B cell (primary cell): ENCODE data around the gene WEE1. TPM values are rescaled to one million over a fixed set of nuclear protein-coding genes. Genes with fewer than 3 reads are reported as not detected.

Experiments used
- ATAC-seq: fragments of 200-7000 bp; cut with Tn5 transposase; one replicate; pipeline ENCODE4 v1.10.0; 2021; ENCODE audit warnings: low read depth, mild to moderate bottlenecking, moderate number of reproducible peaks, moderate library complexity
- CTCF ChIA-PET: fragments of 350-600 bp; sonication (Branson Sonifier 250); formaldehyde crosslinking; loops from one replicate; lab custom pipeline; 2021; ENCODE audit warnings: antibody characterized with exemption, inconsistent platforms; lab: Charles Lee
- POLR2A ChIA-PET: fragments of 350-600 bp; sonication (Branson Sonifier 250); formaldehyde crosslinking; loops from one replicate; lab custom pipeline; 2021; ENCODE audit warnings: antibody characterized with exemption; lab: Charles Lee
- DNase-seq: peaks from one replicate; pipeline ENCODE4 v3.0.0; 2013
- H2AFZ ChIP-seq: 2 replicates; pipeline ENCODE4 v1.6.1; 2012; ENCODE audit warnings: mild to moderate bottlenecking, low read depth, low read length; ENCODE audit not compliant: insufficient read depth, poor library complexity, severe bottlenecking
- H3K27ac ChIP-seq, 2 donors: 1 replicate in 1 of 2; 2 replicates in 1 of 2; pipeline ENCODE4 v1.5.1; 2012 to 2013; ENCODE audit warnings: low read length in 2 of 2, mild to moderate bottlenecking in 2 of 2, moderate library complexity in 1 of 2
- H3K27me3 ChIP-seq, 4 experiments: fragments of 200-600 bp in 1 of 4; sonication (generic) in 1 of 4; replicated peaks in 1 of 4; 1 replicate in 2 of 4; 2 replicates in 2 of 4; pipeline versions ENCODE4 v1.6.1 to v1.7.0; 2013 to 2016; ENCODE audit warnings: low read length in 3 of 4, mild to moderate bottlenecking in 2 of 4, mixed read lengths in 1 of 4, moderate library complexity in 1 of 4; ENCODE audit not compliant: insufficient read depth in 4 of 4, control insufficient read depth in 3 of 4; ENCODE audit errors: control extremely low read depth in 1 of 4
- H3K36me3 ChIP-seq, 2 experiments: replicated peaks in 1 of 2; 1 replicate in 1 of 2; 2 replicates in 1 of 2; pipeline versions ENCODE4 v1.6.1 to v1.7.1; 2013; ENCODE audit warnings: low read length in 1 of 2; ENCODE audit not compliant: insufficient read depth in 2 of 2, control insufficient read depth in 1 of 2; ENCODE audit errors: control extremely low read depth in 1 of 2, extremely low read depth in 1 of 2
- H3K4me1 ChIP-seq, 2 donors: fragments of 200-600 bp in 1 of 2; sonication (generic) in 1 of 2; 1 replicate in 1 of 2; 2 replicates in 1 of 2; pipeline versions ENCODE4 v1.5.1 to v1.6.1; 2013 to 2017; ENCODE audit warnings: low read length in 2 of 2; ENCODE audit not compliant: control insufficient read depth in 2 of 2, insufficient read depth in 2 of 2
- H3K4me2 ChIP-seq: replicated peaks from 2 replicates; pipeline ENCODE3; 2012; ENCODE audit warnings: mild to moderate bottlenecking, low read depth, low read length; ENCODE audit not compliant: poor library complexity, severe bottlenecking
- H3K4me3 ChIP-seq, 5 experiments: fragments of 200-600 bp in 1 of 5; sonication (generic) in 1 of 5; 1 replicate in 3 of 5; 2 replicates in 2 of 5; pipeline versions ENCODE4 v1.5.1 to v1.7.0; 2011 to 2016; ENCODE audit warnings: low read length in 4 of 5, mild to moderate bottlenecking in 4 of 5, low read depth in 2 of 5, control low read depth in 1 of 5, moderate library complexity in 1 of 5; ENCODE audit not compliant: insufficient read depth in 1 of 5; ENCODE audit errors: control extremely low read depth in 1 of 5, extremely low read depth in 1 of 5
- H3K79me2 ChIP-seq: fragments of 200-600 bp; sonication (generic); one replicate; pipeline ENCODE4 v1.6.0; 2016; ENCODE audit warnings: low read length; ENCODE audit not compliant: control insufficient read depth, insufficient read depth
- H3K9ac ChIP-seq: fragments of 200-600 bp; sonication (generic); 2 replicates; pipeline ENCODE4 v1.6.1; 2017; ENCODE audit warnings: mild to moderate bottlenecking, low read length, moderate library complexity
- H3K9me3 ChIP-seq, 3 donors: one replicate each; pipeline versions ENCODE4 v1.6.1 to v1.7.1; 2013; ENCODE audit warnings: low read length in 2 of 3; ENCODE audit not compliant: control insufficient read depth in 2 of 3, insufficient read depth in 1 of 3; ENCODE audit errors: control extremely low read depth in 1 of 3
- H4K20me1 ChIP-seq: 2 replicates; pipeline ENCODE4 v1.6.0; 2012; ENCODE audit warnings: mild to moderate bottlenecking, low read length; ENCODE audit not compliant: insufficient read depth, control insufficient read depth, poor library complexity, severe bottlenecking
- H3K27ac Mint-ChIP-seq: one replicate; pipeline ENCODE4 v1.8.0; 2021; ENCODE audit warnings: mixed read lengths
- H3K27me3 Mint-ChIP-seq: one replicate; pipeline ENCODE4 v1.8.0; 2021; ENCODE audit warnings: mixed read lengths
- H3K4me1 Mint-ChIP-seq: one replicate; pipeline ENCODE4 v1.8.0; 2021; ENCODE audit warnings: mixed read lengths
- H3K4me3 Mint-ChIP-seq: one replicate; pipeline ENCODE4 v1.8.0; 2021; ENCODE audit warnings: mixed read lengths
- H3K9me3 Mint-ChIP-seq: one replicate; pipeline ENCODE4 v1.8.0; 2022; ENCODE audit warnings: mixed read lengths; ENCODE audit not compliant: insufficient read depth
- CTCF ChIP-seq: fragments of 200-600 bp; IDR thresholded peaks from one replicate; pipeline ENCODE4 v1.8.0; 2022; ENCODE audit warnings: antibody characterized with exemption, mild to moderate bottlenecking
- EZH2 ChIP-seq: IDR thresholded peaks from 2 replicates; pipeline ENCODE4 v1.6.1; 2012; ENCODE audit warnings: borderline replicate concordance, low read depth, mild to moderate bottlenecking, moderate library complexity, low read length; ENCODE audit not compliant: insufficient read depth, poor library complexity, severe bottlenecking
- WGBS: methylation state at CpG from one replicate; pipeline ENCODE4 v1.1.5; 2013; ENCODE audit warnings: missing lambda C conversion rate; ENCODE audit not compliant: insufficient coverage; 5-methylcytosine and 5-hydroxymethylcytosine counted together
- intact Hi-C: fragments of 100-400 bp; cut with micrococcal nuclease; formaldehyde crosslinking; loops from one replicate; pipeline ENCODE4 v1.10.0; 2022
- polyA plus RNA-seq: library from polyadenylated mRNA; depleted of rRNA; stranded (reverse); fragments of >200 nt; gene quantifications from 2 replicates; pipeline ENCODE4 v1.2.3, GENCODE V29; 2012
- total RNA-seq, 2 donors: library from RNA; stranded (reverse); fragments of 120-200 nt in 1 of 2; gene quantifications; 1 replicate in 1 of 2; 2 replicates in 1 of 2; pipeline versions ENCODE4 v1.2.3 to v1.2.4, GENCODE V29; 2013 to 2022

The WEE1 gene
- total and polyA plus RNA-seq, 2 donors (not counting 1 experiment from before 2014, with no cell fraction given) = 14.7 to 31.3 TPM

DNA sequence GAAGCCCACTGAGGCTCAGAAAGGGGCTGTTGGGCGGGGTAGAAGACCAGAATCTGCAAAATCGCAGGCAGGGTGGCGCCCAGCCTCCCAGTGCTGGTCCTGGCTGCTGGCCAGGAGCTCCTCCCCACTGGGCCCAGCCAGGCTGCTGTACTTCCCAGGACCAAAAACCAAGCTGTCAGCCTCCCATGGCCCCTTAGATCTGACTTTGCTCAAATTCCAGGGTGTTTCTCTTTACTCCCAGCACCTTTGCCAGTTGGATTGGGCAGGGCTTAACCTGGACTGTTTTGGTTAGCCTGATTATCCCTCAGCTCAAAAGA lies 44.2 kb upstream of the WEE1 start:
- H3K27ac ChIP-seq = no peak overlapping the region
- Mint-ChIP-seq H3K9me3 (no peaks in the 10 kb centered on the region), H3K4me1 (no peaks in the 10 kb centered on the region), H3K27ac (no peak overlapping the region), H3K4me3 (no peak overlapping the region), H3K27me3 (no peaks in the 10 kb centered on the region)
- ATAC-seq (no peak), DNase-seq (no peak)
- no peaks in the 10 kb centered on the region for H3K27me3 ChIP-seq
- intact Hi-C loops = no loop called here
- H3K9ac ChIP-seq = no peak overlapping the region
- POLR2A ChIA-PET = interaction anchor here (0.7 kb wide), 1 partner anchor 32 kb away, joined by 5 read pairs; no protein-coding TSS in a partner anchor
- CTCF ChIA-PET = interaction anchor here (0.6 kb wide), 1 partner anchor 817 kb away, joined by 4 read pairs; no protein-coding TSS in a partner anchor
- 97% methylated on average over 3 of the region's 3 CpGs for WGBS
- H3K4me1 ChIP-seq = no peaks in the 10 kb centered on the region
- H2AFZ ChIP-seq = no peak overlapping the region
- TF ChIP-seq CTCF (no peak), EZH2 (no peak)
- no peak overlapping the region for H3K4me2 ChIP-seq
- no peaks in the 10 kb centered on the region for H3K9me3 ChIP-seq
- H3K79me2 ChIP-seq = no peaks in the 10 kb centered on the region
- peaks cover 6 to 18% of the 10 kb centered on the region in 2 experiments for H3K36me3 ChIP-seq
- no peak overlapping the region for H3K4me3 ChIP-seq
- no peaks in the 10 kb centered on the region for H4K20me1 ChIP-seq

DNA sequence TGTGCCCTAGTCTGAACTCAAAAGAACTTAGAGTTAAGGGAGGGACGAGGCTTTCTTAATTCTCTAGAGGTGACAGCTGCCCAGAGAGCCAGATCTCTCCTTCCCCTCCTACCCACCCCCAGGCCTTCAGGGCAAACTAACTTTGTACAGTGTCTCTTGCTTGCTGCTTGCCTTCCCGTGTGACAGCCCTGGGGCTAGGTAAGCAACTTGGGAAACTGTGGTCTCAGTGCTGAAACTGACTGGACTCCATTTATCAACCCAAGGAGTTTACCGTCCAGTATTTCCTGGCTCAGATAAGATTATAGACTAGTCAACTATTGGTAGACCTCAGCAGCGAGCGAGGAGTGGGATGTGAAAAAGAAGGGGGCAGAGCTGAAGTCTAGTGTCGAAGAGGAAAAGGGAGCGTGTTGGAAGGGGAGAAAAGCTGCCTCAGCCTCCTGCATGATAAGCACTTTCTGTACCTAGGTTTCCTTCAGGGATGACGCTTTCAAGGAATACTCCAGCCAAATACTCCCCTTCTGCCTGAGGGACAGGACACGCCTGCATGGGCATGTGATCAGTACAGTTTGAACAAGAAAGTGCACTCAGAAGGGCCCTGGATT lies 43.3 kb upstream of the WEE1 start:
- Histone ChIP-seq H3K36me3 (peaks cover 4 to 17% of the 10 kb centered on the region in 2 experiments), H3K4me2 (no peak overlapping the region), H3K27me3 (no peaks in the 10 kb centered on the region), H3K9ac (no peak overlapping the region), H3K4me1 (peaks cover 0 to 7% of the 10 kb centered on the region in 2 donors), H4K20me1 (no peaks in the 10 kb centered on the region), H3K27ac (no peak overlapping the region), H3K4me3 (no peak overlapping the region), H2AFZ (no peak overlapping the region), H3K79me2 (no peaks in the 10 kb centered on the region), H3K9me3 (no peaks in the 10 kb centered on the region)
- Mint-ChIP-seq H3K27me3 (no peaks in the 10 kb centered on the region), H3K4me3 (no peak overlapping the region), H3K9me3 (no peaks in the 10 kb centered on the region), H3K27ac (no peak overlapping the region), H3K4me1 (peaks cover under 1% of the 10 kb centered on the region)
- no peak for ATAC-seq
- no peak for DNase-seq
- ChIA-PET CTCF (interaction anchor here (1.1 to 1.3 kb wide), 3 partner anchors 23 to 81 kb away, joined by 4 read pairs; no protein-coding TSS in a partner anchor), POLR2A (no interaction called here)
- TF ChIP-seq CTCF (no peak), EZH2 (no peak)
- intact Hi-C loops = no loop called here
- 95% methylated on average over 6 of the region's 9 CpGs for WGBS
